Thyroid gland (tissue), 4 donors: ENCODE results near the gene NAT10.

ENCODE experiments used
- POLR2A ChIP-seq, 2 donors: fragments of 450-650 bp; IDR thresholded peaks; one replicate each; pipeline ENCODE4 v1.6.1; 2017; ENCODE audit warnings: antibody characterized with exemption in 2 of 2, mild to moderate bottlenecking in 2 of 2, moderate library complexity in 1 of 2
- TF ChIP-seq, protein P1 (sequence below), 6 experiments: fragments of 200-600 bp in 3 of 6; fragments of 450-650 bp in 3 of 6; sonication (generic) in 3 of 6; IDR thresholded peaks; one replicate each; pipeline ENCODE4 v1.5.1; 2016 to 2019; ENCODE audit warnings: antibody characterized with exemption in 6 of 6, mild to moderate bottlenecking in 2 of 6, inconsistent platforms in 1 of 6, moderate library complexity in 1 of 6

- no peak for TF ChIP-seq POLR2A (IDR thresholded peaks at IDR 0.05)
- TF ChIP-seq, protein P1, sequence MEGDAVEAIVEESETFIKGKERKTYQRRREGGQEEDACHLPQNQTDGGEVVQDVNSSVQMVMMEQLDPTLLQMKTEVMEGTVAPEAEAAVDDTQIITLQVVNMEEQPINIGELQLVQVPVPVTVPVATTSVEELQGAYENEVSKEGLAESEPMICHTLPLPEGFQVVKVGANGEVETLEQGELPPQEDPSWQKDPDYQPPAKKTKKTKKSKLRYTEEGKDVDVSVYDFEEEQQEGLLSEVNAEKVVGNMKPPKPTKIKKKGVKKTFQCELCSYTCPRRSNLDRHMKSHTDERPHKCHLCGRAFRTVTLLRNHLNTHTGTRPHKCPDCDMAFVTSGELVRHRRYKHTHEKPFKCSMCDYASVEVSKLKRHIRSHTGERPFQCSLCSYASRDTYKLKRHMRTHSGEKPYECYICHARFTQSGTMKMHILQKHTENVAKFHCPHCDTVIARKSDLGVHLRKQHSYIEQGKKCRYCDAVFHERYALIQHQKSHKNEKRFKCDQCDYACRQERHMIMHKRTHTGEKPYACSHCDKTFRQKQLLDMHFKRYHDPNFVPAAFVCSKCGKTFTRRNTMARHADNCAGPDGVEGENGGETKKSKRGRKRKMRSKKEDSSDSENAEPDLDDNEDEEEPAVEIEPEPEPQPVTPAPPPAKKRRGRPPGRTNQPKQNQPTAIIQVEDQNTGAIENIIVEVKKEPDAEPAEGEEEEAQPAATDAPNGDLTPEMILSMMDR (IDR thresholded peaks at IDR 0.05) = no peak
Observed at GRCh38 chr11:34182921-34183685, 77.7 kb downstream of the NAT10 start.
